GM20000 (cell line): ENCODE results near the gene DYNLL1.
"Not testable (repeated sequence)": the region's sequence is repeated elsewhere in the genome, so short reads cannot be mapped to it uniquely, and the experiment has no call there.

Experiments
- DNase-seq: peaks from one replicate; pipeline ENCODE4 v3.0.0; 2012; ENCODE audit warnings: low spot score
- TF ChIP-seq, protein P1 (sequence below): IDR thresholded peaks from 2 replicates; pipeline ENCODE4 v1.5.1; 2012; ENCODE audit warnings: mild to moderate bottlenecking, control low read depth; ENCODE audit errors: extremely low read depth, missing control alignments

The DYNLL1 gene

DNA sequence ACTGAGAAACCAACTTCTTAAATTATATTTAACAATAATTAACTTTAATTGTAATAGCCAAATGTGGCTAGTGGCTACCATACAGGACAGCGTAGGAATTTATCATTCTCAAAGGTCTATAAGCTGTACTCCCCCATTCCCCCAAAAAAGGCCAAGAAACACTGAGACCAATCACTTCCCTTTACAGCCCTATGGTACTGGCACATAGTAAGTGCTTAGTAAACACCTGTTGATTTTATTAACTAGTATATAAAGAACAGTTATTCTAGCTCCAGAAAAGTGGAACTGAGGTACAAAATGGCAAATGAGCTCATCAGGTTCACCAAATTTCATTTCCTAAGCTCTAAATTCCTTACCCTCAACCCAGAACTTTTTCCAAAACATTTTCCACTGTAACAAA, 20.3 kb upstream of the DYNLL1 start:
- no peak for DNase-seq
- TF ChIP-seq, protein P1, sequence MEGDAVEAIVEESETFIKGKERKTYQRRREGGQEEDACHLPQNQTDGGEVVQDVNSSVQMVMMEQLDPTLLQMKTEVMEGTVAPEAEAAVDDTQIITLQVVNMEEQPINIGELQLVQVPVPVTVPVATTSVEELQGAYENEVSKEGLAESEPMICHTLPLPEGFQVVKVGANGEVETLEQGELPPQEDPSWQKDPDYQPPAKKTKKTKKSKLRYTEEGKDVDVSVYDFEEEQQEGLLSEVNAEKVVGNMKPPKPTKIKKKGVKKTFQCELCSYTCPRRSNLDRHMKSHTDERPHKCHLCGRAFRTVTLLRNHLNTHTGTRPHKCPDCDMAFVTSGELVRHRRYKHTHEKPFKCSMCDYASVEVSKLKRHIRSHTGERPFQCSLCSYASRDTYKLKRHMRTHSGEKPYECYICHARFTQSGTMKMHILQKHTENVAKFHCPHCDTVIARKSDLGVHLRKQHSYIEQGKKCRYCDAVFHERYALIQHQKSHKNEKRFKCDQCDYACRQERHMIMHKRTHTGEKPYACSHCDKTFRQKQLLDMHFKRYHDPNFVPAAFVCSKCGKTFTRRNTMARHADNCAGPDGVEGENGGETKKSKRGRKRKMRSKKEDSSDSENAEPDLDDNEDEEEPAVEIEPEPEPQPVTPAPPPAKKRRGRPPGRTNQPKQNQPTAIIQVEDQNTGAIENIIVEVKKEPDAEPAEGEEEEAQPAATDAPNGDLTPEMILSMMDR: no peak

DNA sequence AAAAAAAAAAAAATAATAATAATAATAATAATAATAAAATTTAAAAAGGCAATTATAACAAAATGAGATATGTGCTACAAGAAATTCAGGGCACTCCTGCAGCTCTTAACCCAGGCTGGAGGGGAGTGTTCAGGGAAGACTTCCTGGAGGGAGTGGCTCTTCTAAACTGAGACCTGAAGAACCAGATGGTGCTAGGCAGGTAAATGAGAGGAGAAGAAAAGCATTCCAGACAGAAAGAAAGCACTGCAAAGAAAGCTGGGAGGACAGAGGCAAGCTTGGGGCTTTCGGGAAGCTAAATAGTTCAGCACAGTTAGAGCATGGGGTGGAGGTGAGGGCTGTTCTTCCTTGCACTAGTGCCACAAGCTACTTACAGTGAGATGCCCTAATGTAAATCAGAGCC, 16.5 kb upstream of the DYNLL1 start:
- TF ChIP-seq, protein P1: no peak
- no peak for DNase-seq

DNA sequence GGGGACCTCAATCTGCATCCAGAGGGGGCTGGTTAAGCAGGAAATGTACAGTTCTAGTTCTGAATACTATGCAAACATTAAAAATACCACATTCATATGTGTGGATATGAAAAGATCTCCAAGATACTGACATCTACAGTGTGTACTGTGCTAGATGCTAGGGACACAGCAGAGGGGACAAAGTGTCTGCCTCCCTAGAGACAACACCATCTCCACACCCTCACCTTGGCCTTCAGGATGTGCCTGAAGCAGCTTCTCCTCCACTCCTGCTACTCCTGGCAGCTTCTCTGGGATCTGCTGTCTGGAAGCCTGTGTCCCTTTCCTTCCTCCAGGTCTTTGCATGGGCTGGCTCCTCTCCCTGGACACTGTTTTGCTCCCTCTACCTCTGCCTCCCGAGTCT, 15.7 kb upstream of the DYNLL1 start:
- no peak for DNase-seq
- TF ChIP-seq, protein P1: no peak

DNA sequence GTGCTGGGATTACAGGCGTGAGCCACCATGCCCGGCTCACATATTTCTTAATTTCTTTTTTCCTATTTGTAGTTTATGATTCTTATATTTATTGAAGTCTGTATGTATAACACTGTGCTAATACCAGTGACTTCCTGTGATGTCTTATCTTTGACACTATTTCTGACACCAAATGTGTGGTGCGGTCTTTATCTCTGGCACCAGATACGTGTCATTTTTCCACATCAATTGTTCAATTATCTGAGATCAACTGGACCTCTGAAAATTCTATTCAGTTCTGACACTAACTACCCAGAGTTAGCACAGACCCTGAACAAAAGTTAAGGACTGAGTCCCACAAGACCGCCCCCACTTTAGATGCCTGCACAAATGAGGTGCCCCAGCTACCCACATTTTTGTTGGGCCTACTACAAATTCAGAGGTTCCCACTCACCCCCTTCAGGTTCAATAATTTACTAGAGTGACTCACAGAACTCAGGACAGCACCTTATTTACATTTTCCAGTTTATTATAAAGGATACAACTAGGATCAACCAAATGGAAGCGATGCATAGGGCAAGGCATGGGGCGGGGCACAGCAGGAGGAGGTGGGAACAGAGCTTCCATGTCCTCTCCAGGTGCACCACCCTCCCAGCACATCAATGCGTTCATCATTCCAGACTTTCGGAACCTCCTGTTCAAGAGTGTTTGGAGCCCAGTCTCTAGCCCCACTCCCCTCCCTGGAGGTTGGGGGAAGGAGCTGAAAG, 14.7 kb upstream of the DYNLL1 start:
- TF ChIP-seq, protein P1: no peak
- DNase-seq: no peak

DNA sequence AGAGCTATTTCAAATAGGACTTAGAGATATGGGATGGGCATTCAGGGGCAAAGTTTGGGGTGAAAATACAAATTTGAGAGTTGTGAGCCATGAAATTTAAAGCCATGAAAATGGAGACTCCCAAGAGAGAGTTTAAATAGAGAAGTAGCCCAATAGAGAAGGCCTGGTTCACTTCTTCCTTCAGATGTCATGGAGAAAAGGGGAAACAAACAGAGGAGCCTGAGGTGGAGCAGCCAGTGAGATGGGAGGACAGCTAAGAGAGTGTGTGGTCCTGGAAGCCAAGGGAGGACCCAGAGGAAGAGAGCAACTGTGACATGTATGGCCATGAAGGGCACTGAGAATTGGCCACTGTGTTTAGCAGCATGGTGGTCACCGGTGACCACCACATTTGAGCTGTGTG, 12.3 kb upstream of the DYNLL1 start:
- no peak for DNase-seq

DNA sequence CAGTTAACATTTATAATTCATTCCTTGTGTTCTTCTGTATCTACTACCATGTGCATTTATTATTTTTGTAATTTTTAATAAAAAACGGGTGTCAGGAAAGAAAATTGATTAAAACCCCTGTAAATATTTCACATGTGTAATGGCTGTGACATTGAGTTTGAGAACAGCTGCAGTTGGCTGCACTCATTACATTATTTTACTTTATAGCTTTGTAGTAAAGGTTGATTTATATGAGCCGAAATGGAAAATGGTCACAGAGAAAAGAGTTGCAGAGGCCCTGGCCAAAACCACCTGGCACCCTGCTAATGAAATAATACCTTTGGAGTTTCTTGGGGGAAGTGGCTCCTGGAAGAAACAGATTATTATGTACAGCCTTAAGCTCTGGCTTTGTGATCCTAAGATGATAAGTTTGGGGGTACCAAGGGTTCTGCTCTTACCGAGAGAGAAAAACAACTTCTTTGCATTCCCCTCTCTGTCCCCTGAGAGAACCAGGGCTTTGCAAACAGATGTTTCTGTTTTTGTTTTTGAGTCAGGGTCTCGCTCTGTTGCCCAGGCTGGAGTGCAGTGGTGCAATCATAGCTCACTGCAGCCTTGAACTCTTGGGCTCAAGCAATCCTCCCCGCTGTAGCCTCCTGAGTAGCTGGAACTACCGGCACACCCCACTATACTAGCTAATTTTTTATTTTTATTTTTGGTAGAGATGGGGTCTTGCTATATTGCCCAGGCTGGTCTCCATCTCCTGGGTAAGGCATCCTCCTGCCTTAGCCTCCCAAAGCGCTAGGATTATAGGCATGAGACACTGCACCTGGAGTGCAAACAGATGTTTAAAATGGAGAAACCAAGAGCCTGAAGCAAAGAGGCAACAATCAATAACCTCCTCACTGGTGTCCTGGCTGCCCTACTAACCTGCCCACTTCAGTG, 9.7 kb upstream of the DYNLL1 start:
- DNase-seq: no peak
- TF ChIP-seq, protein P1: no peak

More for the DNA sequence above, 12.3 kb upstream of the DYNLL1 start:
- TF ChIP-seq, protein P1: no peak

DNA sequence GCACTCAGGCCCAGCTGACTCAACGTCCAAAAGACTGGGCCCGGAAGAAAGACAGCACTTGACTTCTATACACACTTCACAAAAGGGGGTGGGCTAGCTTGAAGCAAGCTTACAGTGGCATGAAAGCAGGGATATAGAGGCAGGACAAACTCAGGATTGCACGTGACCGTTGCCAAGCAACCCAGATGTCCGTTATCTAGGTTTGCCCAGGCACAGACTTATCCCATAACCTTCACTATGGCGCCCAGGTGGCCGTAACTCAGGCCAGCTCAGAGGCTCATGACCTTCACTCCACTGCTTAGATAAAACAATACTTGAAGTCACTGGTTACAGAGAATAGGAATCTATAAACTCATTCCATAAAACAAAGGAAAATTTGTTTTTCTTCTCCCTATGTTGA, 8.4 kb upstream of the DYNLL1 start:
- DNase-seq: not testable (repeated sequence)
